Kidney (tissue), 14 donors: ENCODE results near the gene PRKN. TPM values are rescaled to one million over a fixed set of nuclear protein-coding genes. Genes with fewer than 3 reads are reported as not detected.

Experiments used
- DNase-seq, 5 donors: peaks; one replicate each; pipeline ENCODE4 v3.0.0-alpha.2; 2013 to 2020
- FAIRE-seq: peaks from 2 replicates; lab custom pipeline; 2012; peaks lifted over from hg19 to GRCh38; lab: Jason Lieb, UNC
- H3K27ac ChIP-seq, 2 donors: one replicate each; pipeline ENCODE4 v1.7.0; 2013; ENCODE audit warnings: low read depth in 2 of 2, low read length in 2 of 2, inconsistent platforms in 1 of 2
- H3K27me3 ChIP-seq: one replicate; pipeline ENCODE4 v1.7.1; 2013; ENCODE audit warnings: low read length, inconsistent platforms; ENCODE audit not compliant: control insufficient read depth, insufficient read depth
- H3K36me3 ChIP-seq, 3 donors: one replicate each; pipeline versions ENCODE4 v1.7.0 to v1.7.1; 2013; ENCODE audit warnings: low read length in 3 of 3, control low read depth in 1 of 3, inconsistent platforms in 1 of 3; ENCODE audit not compliant: insufficient read depth in 3 of 3, control insufficient read depth in 2 of 3
- H3K4me1 ChIP-seq, 3 donors: one replicate each; pipeline versions ENCODE4 v1.7.0 to v1.7.1; 2013; ENCODE audit warnings: low read length in 3 of 3, inconsistent platforms in 1 of 3, low read depth in 1 of 3; ENCODE audit not compliant: control insufficient read depth in 2 of 3, insufficient read depth in 2 of 3
- H3K4me3 ChIP-seq, 3 donors: one replicate each; pipeline versions ENCODE4 v1.7.0 to v1.8.1; 2013; ENCODE audit warnings: low read length in 3 of 3, control low read depth in 1 of 3, inconsistent platforms in 1 of 3
- H3K9ac ChIP-seq, 3 donors: one replicate each; pipeline versions ENCODE4 v1.7.0 to v1.7.1; 2013; ENCODE audit warnings: low read length in 3 of 3, control low read depth in 1 of 3, inconsistent platforms in 1 of 3
- H3K9me3 ChIP-seq, 3 donors: one replicate each; pipeline versions ENCODE4 v1.7.0 to v1.7.1; 2013; ENCODE audit warnings: low read length in 3 of 3, control low read depth in 1 of 3, inconsistent platforms in 1 of 3; ENCODE audit not compliant: control insufficient read depth in 2 of 3, insufficient read depth in 1 of 3
- intact Hi-C: fragments of 100-400 bp; cut with DNase I; formaldehyde crosslinking; loops from one replicate; pipeline ENCODE4 v1.11.1; 2022
- polyA plus RNA-seq: library from polyadenylated mRNA; stranded (reverse); fragments of 350-450 nt; fragmentation: Illumina TruSeq; extraction: RNeasy Lipid Tissue Mini Kit (QIAGEN cat#74804); gene quantifications from one replicate; pipeline ENCODE4 v1.2.3, GENCODE V29; 2014; ENCODE audit warnings: low read depth, low replicate concordance; ENCODE audit not compliant: insufficient read depth
- total RNA-seq: library from RNA; stranded (reverse); fragmentation: NEBNext Ultra II Directional; extraction: Animal tissue kit (Norgen Biotek cat#: 25700); gene quantifications from one replicate; pipeline ENCODE4 v1.2.1, GENCODE V29; 2021
- TF ChIP-seq, protein P1 (sequence below): IDR thresholded peaks from 3 replicates; pipeline ENCODE4 v1.5.1; 2012; ENCODE audit warnings: mild to moderate bottlenecking, moderate library complexity, borderline replicate concordance; ENCODE audit not compliant: insufficient read depth; ENCODE audit errors: extremely low read depth
- donor health status: control.
- donor health status: control.
- donor health status: control.
- donor health status: control.
- donor health status: control.
- donor health status: DM: yes; HTN: yes; CAD: no.
- donor health status: Normal renal cell carcinoma (clear cell type).

The PRKN gene
- total and polyA plus RNA-seq, 2 donors from 2014 or later, result 8.6 to 10.4 TPM

DNA sequence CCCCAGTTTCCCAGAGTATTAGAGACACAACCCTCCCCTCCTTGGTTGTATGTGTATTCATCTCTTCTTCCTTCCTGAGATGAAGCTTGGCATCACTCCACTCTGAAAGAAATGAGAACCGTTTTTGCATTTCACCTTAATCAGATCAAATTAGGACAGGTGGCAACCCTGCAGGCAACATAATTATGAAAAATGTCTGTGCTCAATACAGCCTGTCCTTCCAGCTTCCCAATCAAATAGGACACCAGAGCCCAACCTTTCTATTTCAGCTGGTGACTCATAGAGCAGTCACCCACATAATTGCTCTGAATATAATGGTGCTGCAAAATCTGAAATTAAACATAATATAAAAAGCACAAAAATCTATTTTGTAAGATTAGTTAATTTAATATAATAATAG is 1143.5 kb downstream of the PRKN start:
- intact Hi-C loops, result no loop called here
- no peak for DNase-seq
- Histone ChIP-seq H3K36me3 (no peaks in the 10 kb centered on the region), H3K9me3 (no peaks in the 10 kb centered on the region), H3K27ac (no peak overlapping the region), H3K27me3 (no peaks in the 10 kb centered on the region), H3K4me3 (no peak overlapping the region), H3K9ac (no peak overlapping the region), H3K4me1 (no peaks in the 10 kb centered on the region)
- FAIRE-seq, result no peak
- TF ChIP-seq, protein P1, sequence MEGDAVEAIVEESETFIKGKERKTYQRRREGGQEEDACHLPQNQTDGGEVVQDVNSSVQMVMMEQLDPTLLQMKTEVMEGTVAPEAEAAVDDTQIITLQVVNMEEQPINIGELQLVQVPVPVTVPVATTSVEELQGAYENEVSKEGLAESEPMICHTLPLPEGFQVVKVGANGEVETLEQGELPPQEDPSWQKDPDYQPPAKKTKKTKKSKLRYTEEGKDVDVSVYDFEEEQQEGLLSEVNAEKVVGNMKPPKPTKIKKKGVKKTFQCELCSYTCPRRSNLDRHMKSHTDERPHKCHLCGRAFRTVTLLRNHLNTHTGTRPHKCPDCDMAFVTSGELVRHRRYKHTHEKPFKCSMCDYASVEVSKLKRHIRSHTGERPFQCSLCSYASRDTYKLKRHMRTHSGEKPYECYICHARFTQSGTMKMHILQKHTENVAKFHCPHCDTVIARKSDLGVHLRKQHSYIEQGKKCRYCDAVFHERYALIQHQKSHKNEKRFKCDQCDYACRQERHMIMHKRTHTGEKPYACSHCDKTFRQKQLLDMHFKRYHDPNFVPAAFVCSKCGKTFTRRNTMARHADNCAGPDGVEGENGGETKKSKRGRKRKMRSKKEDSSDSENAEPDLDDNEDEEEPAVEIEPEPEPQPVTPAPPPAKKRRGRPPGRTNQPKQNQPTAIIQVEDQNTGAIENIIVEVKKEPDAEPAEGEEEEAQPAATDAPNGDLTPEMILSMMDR, result no peak

DNA sequence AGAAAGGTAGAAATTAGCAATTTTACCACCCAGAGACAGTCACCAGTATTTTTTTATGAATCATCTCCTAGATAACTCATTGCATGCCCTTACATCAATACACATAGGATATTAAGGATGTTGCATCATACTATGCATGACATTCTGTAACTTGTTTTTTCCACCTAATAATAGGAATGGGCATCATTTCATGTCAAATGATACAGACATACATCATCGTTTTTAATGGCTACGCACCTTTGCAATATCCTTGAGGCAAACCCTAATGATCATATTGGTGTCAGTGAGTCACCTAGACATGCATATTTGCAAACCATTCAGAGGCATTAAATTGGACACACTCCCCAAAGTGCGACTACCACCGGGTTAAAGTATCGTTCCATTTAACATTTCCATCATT is 1144.0 kb downstream of the PRKN start:
- Histone ChIP-seq H3K9ac (no peak overlapping the region), H3K36me3 (no peaks in the 10 kb centered on the region), H3K4me1 (no peaks in the 10 kb centered on the region), H3K4me3 (no peak overlapping the region), H3K27me3 (no peaks in the 10 kb centered on the region), H3K27ac (no peak overlapping the region), H3K9me3 (no peaks in the 10 kb centered on the region)
- intact Hi-C loops, result no loop called here
- FAIRE-seq (no peak), DNase-seq (no peak)
- TF ChIP-seq, protein P1, result no peak

DNA sequence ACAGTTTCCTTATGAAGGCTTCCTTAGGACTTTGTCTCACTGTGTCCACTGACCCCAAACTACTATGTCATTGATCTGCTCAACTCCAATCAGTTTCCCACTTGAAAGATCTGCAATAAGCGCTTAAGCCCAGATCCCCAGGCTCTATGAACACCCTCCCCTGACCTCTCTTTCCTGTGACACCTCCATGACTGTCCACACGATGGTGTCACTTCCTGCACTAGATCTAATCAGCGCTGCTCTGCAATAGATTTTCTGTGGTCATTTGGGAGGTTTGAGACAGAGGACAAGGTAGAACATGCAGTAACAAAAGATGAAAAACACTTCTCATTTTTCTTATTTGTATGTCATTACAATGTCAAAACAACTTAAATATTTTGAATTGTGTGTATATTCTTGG is 1149.1 kb downstream of the PRKN start:
- DNase-seq (no peak), FAIRE-seq (no peak)

More for the DNA sequence above, 1149.1 kb downstream of the PRKN start:
- Histone ChIP-seq H3K9ac (no peak overlapping the region), H3K36me3 (no peaks in the 10 kb centered on the region), H3K27ac (no peak overlapping the region), H3K4me1 (no peaks in the 10 kb centered on the region), H3K9me3 (no peaks in the 10 kb centered on the region), H3K4me3 (no peak overlapping the region), H3K27me3 (no peaks in the 10 kb centered on the region)
- TF ChIP-seq, protein P1, result no peak
- intact Hi-C loops, result no loop called here
